GM18511 (cell line): ENCODE results near the gene FAM111A.

Experiments
- ATAC-seq: cut with Tn5 transposase; IDR thresholded peaks from one replicate; pipeline ENCODE4 v1.9.1; 2021; ENCODE audit warnings: mild to moderate bottlenecking, moderate library complexity; ENCODE audit not compliant: unreplicated experiment

Gene FAM111A

DNA sequence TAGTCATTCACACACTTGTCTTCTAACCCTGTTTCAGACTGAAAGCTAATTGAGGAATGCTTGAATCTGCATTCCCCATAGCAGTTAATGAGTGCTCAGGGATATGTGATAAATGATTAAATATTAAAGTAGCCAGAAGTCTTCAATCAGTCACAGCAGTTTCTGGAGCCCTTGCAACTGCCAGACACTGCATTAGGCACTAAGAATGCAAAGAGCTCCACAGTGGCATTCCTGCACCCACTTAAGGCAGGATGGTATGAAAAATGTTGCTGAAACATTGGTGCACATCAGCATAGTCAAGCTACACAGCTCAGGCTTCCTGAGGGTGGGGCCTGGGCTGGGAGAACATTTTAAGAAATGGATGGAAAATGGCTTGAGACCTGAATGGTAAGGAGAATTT lies 35.7 kb downstream of the FAM111A start:
- ATAC-seq = no peak

DNA sequence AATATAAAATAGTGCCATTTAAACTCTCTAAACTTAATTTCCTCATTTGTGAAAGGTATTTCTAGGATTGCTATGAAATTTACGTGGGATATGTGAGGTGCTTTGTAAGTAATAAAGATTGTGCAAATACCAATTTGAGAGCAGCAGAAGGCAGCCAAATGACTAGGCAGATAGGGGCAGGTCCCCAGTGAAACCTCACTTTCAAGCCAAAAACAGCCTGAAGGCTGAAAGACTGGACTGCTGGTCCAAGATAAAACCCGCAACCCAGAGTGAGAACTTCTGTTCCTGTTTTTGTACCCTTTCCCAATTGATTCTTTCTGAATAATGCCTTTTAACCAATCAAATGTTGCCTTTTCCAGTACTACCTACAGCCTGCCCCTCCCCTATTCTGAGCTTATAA lies 36.5 kb downstream of the FAM111A start:
- ATAC-seq = no peak

DNA sequence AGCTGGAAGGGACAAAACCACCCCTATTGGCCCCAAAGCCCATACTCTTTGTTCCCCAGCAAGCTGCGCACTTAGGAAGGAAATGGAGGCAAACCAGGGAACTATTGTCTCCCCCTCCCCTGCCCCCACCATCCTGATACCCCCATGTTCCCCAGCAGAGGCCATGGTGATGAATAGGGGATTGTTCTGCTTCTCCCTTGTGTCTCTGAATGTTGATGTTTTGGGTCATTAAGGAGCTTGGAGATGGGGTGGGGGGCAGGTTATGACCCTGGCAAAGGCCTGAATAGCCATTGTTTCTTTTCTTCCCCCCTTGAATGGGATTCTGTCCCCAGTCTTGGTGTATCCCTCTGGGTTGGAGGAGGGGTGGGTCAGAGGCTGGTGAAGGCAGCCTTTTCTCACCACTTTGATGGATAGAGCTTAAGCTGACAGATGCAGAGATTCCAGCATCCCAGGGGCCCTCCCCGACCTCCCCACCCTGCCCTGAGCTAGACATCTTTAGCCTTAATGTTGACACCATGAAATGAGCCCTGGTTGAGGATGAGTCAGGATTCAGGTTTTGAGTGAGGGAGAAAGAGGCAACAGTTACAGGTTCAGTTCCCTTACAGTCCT lies 37.6 kb downstream of the FAM111A start:
- no peak for ATAC-seq

DNA sequence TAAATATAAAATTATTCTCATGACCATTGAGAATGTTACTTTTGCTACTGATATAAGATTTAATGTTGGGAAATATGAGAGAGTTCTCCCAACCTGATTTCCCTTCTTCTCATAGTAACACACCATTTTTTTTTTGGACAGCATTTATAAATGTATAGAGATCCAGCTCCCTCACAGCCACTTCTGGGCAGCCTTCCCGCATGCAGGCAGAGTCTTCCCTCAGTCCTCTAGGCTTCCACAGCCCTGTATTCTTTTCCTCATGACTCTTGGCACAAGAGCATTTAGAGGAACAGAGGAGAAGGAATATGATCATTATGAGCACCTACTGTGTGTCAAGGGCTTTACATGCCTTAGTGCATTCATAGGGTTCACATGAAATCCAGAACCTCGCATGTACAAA lies 38.3 kb downstream of the FAM111A start:
- no peak for ATAC-seq

DNA sequence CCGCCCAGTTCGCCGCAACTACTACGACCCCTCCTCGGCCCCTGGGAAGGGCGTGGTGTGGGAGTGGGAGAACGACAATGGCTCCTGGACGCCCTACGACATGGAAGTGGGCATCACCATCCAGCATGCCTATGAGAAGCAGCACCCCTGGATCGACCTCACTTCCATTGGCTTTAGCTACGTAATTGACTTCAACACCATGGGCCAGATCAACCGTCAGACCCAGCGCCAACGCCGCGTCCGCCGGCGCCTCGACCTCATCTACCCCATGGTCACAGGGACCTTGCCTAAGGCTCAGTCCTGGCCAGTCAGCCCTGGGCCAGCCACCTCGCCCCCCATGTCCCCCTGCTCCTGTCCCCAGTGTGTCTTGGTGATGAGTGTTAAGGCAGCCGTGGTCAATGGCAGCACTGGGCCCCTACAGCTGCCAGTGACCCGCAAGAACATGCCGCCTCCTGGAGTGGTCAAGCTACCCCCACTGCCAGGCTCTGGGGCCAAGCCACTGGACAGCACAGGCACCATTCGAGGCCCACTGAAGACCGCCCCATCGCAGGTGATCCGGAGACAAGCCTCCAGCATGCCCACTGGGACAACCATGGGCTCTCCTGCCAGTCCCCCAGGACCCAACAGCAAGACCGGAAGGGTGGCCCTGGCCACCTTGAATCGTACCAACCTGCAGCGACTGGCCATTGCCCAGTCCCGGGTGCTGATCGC lies 39.2 kb downstream of the FAM111A start:
- ATAC-seq = no peak

DNA sequence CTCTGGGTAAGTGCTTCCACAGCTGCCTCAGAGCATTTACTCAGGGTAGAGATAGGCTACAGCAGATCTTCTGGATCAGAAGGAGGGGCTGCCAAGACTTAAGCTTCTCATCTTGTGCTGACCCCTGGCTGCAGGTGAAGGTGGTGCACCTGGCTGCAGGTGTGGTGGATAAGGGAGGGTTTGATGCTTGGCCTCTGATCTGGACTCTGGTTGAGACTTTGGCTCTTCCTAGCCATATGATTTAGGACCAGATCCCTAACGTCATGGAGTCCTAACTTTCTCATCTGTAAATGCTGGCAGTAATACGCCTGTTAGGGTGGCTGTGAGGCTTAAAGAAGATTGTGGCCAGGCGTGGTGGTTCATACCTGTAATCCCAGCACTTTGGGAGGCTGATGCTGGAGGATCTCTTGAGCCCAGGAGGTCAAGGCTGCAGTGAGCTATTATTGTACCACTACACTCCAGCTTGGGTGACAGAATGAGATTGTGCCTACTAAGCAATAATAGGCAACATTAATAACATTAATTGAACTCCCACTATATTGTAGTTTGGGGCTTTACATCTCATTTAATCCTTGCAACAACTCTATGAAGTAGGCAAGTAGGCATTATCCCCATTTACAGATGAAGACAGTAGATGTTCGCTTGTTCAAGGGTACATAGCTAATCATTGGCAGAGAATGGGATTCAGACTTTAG lies 39.9 kb downstream of the FAM111A start:
- peak; percentile 52 for ATAC-seq

DNA sequence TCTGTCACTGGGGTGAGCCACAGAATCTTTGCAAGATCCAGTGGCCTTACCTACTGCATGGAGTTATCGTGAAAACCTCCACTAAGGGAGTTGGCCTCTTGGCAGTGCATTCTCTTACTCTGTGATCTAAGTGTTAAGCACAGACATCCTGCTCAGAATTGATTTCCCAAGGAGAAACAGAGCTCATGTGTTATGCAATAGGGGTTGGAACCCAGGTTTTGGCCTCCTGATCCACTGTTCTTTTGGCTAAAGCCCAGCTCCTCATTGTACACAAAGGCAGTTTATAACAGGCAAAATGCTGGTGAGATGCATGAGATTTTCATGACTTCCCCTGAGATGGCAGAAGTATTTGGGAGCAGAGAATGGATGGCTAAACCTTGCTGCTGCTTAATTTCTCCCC lies 41.1 kb downstream of the FAM111A start:
- ATAC-seq = no peak

DNA sequence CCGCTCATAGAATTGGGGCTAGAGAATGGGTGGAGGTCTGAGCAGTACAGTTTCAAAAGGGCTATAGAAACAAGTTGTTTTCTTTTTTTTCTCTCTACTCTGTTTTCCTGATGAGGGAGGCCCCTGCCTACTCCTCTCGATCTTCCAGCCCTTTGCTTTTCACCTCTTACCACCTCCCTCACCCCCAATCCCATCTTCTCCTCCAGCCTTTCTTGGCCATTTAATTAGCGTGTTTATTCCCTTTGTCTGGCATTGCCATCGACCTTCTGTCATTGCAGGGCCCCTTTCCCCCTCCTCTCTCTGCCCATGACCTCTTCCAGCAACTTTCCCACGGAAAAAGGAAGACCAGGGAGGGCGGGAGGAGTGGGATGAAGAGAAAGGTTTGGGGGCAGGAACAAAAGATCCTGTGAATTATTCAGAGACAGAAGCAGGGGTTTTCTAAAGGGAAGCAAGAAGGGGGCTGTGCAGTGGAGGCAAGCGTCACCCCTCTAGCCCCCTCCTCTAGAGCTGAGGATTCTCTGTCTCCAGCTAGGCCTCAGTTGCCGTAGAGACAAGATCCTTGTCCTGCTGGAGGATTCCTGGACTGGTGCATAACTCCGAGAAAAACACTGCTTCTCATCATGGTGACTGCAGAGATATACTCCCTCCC lies 42.2 kb downstream of the FAM111A start:
- no peak for ATAC-seq

DNA sequence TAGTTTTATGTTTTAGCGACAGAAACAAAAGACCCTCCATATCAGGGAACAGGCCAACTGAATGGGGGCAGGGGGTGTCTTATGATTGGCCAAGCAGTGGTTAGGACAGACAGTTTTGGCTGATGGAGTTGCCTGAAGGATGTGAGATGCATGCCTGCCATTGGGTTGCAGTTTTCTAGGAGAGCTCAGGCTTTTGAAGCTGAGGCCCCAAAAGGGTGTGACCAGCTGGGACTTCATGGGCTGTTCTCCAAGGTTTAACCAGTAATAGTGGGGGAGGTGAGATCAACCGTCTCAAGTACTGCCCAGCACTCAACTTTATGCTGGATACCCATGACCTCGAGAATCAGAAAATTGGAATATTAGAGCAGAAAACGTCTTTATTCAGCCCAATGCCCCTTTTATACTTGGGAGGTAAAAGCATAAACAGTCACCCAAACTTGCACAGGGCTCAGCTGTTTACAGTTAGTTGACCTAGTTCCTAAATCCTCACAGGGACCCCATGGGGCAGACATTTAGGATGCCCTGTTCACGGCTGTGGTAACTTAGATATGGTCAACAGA lies 42.8 kb downstream of the FAM111A start:
- no peak for ATAC-seq

DNA sequence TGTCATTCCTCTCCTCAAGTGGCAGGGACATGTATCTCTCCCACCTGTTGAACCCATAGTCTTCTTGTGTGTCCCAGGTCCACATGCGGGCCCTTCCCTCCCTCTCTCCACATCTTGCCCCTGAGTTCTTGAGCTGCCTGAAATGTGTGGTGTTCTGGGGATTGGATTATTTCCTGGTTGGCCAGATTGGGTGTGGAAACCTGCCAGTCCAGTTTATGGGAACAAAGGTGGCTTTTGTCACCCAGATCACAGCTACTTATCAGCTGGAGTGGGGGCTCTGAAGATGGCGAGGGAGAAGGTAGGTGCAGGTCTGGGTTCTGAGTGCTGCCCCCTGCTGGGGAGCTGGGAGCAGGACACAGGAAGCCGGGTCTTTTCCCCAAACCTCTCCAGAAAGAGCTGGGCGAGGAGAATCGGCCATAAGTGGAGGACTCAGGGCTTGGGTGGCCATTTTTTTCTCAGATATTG lies 43.5 kb downstream of the FAM111A start:
- no peak for ATAC-seq

DNA sequence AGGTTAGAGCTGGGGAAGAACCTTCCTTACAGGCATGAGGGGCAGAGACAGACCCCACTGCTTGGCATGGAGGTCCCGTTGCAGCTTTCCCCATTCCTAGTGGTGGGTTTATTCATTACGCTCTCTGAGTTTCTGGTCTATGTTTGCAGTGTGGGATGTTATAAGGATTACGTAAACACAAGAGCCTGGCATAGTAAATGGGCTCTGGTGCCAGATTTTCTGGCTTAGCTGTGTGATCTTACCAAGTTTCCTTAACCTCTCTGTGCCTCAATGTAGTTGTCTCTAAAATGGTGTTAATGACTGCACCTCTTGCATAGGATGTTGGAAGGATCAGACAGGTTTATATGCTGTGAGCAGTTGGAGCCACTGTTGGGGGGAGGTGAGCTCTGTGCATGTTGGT lies 44.4 kb downstream of the FAM111A start:
- no peak for ATAC-seq

DNA sequence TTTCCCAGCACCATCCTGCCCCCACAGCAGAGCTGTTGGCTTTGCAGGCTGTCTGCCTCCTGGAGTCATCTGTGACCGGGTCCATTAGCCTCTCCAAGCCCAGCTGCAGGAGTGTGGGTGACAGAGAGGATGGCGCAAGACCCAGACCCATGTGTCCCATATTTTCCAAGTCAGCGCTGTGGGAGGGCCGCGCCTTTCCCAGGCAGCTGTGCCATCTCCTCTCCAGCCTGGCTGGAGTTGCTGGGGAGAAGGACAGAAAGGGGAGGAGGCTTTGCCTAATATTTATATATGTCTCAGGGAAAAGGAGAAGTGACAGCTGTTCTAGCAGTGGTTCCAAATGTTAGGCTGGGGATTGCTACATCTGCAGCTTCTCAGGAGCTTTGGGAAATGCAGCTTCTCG lies 44.9 kb downstream of the FAM111A start:
- no peak for ATAC-seq

DNA sequence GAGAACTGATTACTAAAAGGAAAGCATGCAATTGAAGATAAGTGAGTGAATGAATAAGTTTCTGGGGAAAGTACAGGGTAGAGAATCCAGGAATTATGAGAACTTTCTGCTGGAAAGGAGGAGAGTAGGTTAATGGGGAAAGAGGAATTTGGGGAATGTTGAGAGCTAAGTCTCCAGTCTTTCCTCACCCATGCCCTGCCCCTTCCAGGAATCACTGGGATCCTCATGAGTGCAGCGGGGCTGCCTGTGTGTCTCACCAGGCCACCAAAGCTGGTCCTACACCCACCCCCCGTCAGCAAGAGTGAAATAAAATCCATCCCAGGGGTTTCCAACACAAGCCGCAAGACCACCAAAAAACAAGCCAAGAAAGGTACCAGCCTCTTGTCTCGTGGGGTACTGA lies 46.3 kb downstream of the FAM111A start:
- no peak for ATAC-seq

DNA sequence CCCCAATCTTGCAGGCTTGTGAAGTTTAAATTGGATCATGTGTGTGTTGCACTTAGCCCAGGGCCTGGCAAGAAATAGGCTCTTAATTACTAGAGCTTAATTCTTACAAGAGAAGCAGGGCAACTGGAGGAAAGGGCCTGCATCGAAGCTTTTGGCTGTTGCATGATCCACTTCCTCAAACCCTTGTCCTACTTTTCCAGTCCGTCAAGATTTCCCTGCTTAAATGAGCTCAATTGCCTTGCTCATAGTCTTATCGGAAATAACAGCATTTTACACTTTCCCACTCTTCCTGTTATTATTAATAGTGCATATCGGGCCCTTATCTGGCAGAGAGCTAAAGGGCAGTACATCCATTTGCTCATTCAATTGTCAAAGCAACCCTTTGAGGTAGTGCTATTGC lies 47.3 kb downstream of the FAM111A start:
- no peak for ATAC-seq

DNA sequence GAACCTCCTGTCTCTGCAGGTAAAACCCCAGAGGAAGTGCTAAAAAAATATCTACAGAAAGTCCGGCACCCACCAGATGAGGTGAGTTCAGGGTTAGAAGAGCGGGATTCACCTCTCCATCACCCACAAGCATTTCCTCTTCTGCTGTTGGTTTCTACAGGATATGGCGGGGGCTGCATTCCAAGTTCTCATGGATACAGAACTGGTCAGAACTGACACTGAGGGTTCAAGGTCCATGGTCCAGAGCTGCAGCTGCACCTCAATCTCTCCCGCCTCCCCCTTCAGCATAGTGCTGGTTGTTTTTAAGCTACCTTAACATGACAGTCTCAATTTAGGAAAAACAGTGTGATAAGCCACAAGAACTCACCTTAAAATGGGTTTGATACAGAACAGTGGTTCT lies 48.4 kb downstream of the FAM111A start:
- ATAC-seq = no peak

DNA sequence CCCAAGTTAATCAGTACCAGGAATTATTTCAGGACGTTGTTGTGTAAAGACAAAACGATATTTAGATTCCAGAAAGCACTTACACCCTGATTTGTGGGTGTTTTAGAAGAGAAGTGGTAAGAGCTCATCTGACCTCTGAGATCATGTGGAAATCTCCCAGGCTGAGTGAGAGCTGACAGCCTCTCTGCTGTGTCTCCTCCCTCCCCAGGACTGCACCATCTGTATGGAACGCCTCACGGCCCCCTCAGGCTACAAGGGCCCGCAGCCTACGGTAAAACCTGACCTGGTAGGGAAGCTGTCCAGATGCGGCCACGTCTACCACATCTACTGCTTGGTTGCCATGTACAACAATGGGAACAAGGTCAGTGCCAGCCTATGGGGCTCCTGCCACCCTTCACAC lies 49.2 kb downstream of the FAM111A start:
- ATAC-seq = no peak

DNA sequence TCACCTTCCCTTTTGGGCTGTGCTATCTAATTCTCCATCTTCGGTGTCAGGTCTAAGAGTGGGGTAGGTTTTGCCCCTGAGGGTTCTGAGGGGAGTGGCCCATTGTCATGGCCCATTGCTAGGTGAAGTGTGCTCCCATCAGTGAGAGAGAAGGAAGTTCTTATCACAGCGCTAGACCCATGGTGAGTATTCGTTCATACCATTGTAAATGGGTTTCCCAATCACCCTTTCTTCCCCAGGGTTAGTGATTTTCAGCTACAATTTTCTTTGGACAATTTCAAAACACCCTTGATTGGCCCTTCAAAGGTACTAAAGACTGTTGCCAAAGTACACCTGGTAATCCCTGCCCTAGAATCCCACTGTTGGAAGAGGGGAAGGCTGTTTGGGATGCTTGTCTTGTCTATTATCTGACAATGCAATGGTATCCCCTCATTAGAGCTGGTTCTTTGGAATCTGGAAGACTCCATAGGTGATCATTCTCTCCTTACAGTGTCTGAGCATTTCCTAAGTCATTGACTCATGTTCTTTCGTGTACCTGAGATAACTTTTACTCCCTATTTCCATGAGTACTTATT lies 49.9 kb downstream of the FAM111A start:
- ATAC-seq = no peak

DNA sequence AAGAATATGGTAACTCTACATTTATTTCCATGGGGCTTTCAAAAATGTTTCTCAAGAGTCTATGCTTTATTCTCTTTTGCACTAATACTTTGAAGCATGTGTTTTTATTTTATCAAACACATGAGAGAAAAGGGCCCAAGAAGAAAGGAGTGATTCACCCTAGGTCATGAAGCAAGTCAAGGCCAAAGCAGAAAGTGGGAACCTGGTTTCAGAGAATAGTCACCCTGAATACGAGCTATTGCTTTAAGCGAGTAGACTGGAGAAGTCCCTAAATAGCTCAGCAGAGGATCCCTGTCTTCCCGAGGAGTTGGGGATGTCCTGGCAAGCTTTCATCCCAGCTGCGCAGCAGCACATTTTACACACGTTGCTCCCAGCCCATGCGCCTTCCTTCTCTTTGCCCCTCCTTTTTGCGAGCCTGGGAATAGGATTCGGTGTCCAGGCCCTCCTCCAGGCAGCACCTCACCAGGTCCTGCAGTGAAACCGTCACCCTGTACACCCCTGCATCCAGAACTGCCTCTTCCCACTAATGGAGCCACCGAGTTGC lies 51.0 kb downstream of the FAM111A start:
- ATAC-seq = no peak

DNA sequence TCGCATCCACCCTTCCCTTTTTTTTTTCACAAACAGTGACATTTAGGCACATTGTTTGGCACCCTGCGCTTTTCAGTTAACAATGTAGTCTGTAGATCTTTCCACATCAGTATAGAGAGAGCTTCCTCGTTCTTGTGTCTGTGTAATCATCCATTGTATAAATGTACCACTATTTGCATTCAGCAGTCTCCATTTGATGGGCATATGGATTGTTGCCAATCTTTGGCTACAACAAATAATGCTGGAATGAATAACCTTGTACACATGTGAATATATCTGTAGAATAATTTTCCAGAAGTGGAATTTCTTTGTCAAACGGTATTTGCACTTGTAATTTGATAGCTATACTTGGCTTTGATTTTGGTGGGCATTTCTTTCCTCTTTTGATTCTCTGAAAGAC lies 52.9 kb downstream of the FAM111A start:
- ATAC-seq = no peak

DNA sequence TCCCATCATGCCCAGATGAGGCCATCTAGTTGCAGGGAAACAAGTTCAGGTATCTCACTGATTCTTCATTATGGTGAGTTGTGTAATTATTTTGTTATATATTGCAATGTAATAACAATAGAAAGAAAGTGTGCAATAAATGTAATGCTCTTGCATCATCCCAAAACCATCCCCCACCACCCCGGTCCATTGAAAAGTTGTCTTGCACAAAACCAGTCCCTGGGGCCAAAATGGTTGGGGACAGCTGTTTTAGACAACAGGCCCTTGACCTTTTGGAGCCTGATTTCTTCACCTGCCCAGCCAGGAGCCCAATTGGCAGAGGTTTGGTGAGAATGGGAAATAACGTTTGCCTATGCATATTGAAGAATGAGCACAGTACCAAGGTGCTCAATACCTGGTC lies 54.1 kb downstream of the FAM111A start:
- no peak for ATAC-seq

DNA sequence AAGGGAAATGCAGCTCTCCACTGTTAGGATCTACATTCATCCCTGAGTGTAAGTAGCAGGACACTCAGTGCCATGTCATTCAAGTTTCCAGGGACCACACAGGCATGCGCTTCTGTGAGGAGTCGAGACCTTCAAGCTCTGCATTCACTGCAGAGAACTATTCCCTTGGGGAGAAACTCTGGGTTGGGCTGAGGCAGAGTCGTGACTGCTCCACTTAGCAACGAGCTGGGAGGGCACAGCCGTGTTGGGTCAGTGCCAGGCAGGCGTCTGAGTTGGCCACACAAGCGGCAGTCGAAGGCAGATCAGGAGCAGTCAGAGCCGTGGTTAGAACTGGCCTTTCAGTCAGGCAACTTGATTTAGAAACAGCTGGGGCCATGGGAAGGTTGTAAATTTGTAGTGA lies 55.3 kb downstream of the FAM111A start:
- ATAC-seq = no peak
